B cell (primary cell): Measurements from ENCODE around the gene RAD51B. TPM values are rescaled to one million over a fixed set of nuclear protein-coding genes. Genes with fewer than 3 reads are reported as not detected.

Experiments used
- ATAC-seq: fragments of 200-7000 bp; cut with Tn5 transposase; one replicate; pipeline ENCODE4 v1.10.0; 2021; ENCODE audit warnings: low read depth, mild to moderate bottlenecking, moderate number of reproducible peaks, moderate library complexity
- CTCF ChIA-PET: fragments of 350-600 bp; sonication (Branson Sonifier 250); formaldehyde crosslinking; loops from one replicate; lab custom pipeline; 2021; ENCODE audit warnings: antibody characterized with exemption, inconsistent platforms; lab: Charles Lee
- POLR2A ChIA-PET: fragments of 350-600 bp; sonication (Branson Sonifier 250); formaldehyde crosslinking; loops from one replicate; lab custom pipeline; 2021; ENCODE audit warnings: antibody characterized with exemption; lab: Charles Lee
- DNase-seq: peaks from one replicate; pipeline ENCODE4 v3.0.0; 2013
- H2AFZ ChIP-seq: 2 replicates; pipeline ENCODE4 v1.6.1; 2012; ENCODE audit warnings: mild to moderate bottlenecking, low read depth, low read length; ENCODE audit not compliant: insufficient read depth, poor library complexity, severe bottlenecking
- H3K27ac ChIP-seq, 2 donors: 1 replicate in 1 of 2; 2 replicates in 1 of 2; pipeline ENCODE4 v1.5.1; 2012 to 2013; ENCODE audit warnings: low read length in 2 of 2, mild to moderate bottlenecking in 2 of 2, moderate library complexity in 1 of 2
- H3K27me3 ChIP-seq, 4 experiments: fragments of 200-600 bp in 1 of 4; sonication (generic) in 1 of 4; replicated peaks in 1 of 4; 1 replicate in 2 of 4; 2 replicates in 2 of 4; pipeline versions ENCODE4 v1.6.1 to v1.7.0; 2013 to 2016; ENCODE audit warnings: low read length in 3 of 4, mild to moderate bottlenecking in 2 of 4, mixed read lengths in 1 of 4, moderate library complexity in 1 of 4; ENCODE audit not compliant: insufficient read depth in 4 of 4, control insufficient read depth in 3 of 4; ENCODE audit errors: control extremely low read depth in 1 of 4
- H3K36me3 ChIP-seq, 2 experiments: replicated peaks in 1 of 2; 1 replicate in 1 of 2; 2 replicates in 1 of 2; pipeline versions ENCODE4 v1.6.1 to v1.7.1; 2013; ENCODE audit warnings: low read length in 1 of 2; ENCODE audit not compliant: insufficient read depth in 2 of 2, control insufficient read depth in 1 of 2; ENCODE audit errors: control extremely low read depth in 1 of 2, extremely low read depth in 1 of 2
- H3K4me1 ChIP-seq, 2 donors: fragments of 200-600 bp in 1 of 2; sonication (generic) in 1 of 2; 1 replicate in 1 of 2; 2 replicates in 1 of 2; pipeline versions ENCODE4 v1.5.1 to v1.6.1; 2013 to 2017; ENCODE audit warnings: low read length in 2 of 2; ENCODE audit not compliant: control insufficient read depth in 2 of 2, insufficient read depth in 2 of 2
- H3K4me2 ChIP-seq: replicated peaks from 2 replicates; pipeline ENCODE3; 2012; ENCODE audit warnings: mild to moderate bottlenecking, low read depth, low read length; ENCODE audit not compliant: poor library complexity, severe bottlenecking
- H3K4me3 ChIP-seq, 5 experiments: fragments of 200-600 bp in 1 of 5; sonication (generic) in 1 of 5; 1 replicate in 3 of 5; 2 replicates in 2 of 5; pipeline versions ENCODE4 v1.5.1 to v1.7.0; 2011 to 2016; ENCODE audit warnings: low read length in 4 of 5, mild to moderate bottlenecking in 4 of 5, low read depth in 2 of 5, control low read depth in 1 of 5, moderate library complexity in 1 of 5; ENCODE audit not compliant: insufficient read depth in 1 of 5; ENCODE audit errors: control extremely low read depth in 1 of 5, extremely low read depth in 1 of 5
- H3K79me2 ChIP-seq: fragments of 200-600 bp; sonication (generic); one replicate; pipeline ENCODE4 v1.6.0; 2016; ENCODE audit warnings: low read length; ENCODE audit not compliant: control insufficient read depth, insufficient read depth
- H3K9ac ChIP-seq: fragments of 200-600 bp; sonication (generic); 2 replicates; pipeline ENCODE4 v1.6.1; 2017; ENCODE audit warnings: mild to moderate bottlenecking, low read length, moderate library complexity
- H3K9me3 ChIP-seq, 3 donors: one replicate each; pipeline versions ENCODE4 v1.6.1 to v1.7.1; 2013; ENCODE audit warnings: low read length in 2 of 3; ENCODE audit not compliant: control insufficient read depth in 2 of 3, insufficient read depth in 1 of 3; ENCODE audit errors: control extremely low read depth in 1 of 3
- H4K20me1 ChIP-seq: 2 replicates; pipeline ENCODE4 v1.6.0; 2012; ENCODE audit warnings: mild to moderate bottlenecking, low read length; ENCODE audit not compliant: insufficient read depth, control insufficient read depth, poor library complexity, severe bottlenecking
- H3K27ac Mint-ChIP-seq: one replicate; pipeline ENCODE4 v1.8.0; 2021; ENCODE audit warnings: mixed read lengths
- H3K27me3 Mint-ChIP-seq: one replicate; pipeline ENCODE4 v1.8.0; 2021; ENCODE audit warnings: mixed read lengths
- H3K4me1 Mint-ChIP-seq: one replicate; pipeline ENCODE4 v1.8.0; 2021; ENCODE audit warnings: mixed read lengths
- H3K4me3 Mint-ChIP-seq: one replicate; pipeline ENCODE4 v1.8.0; 2021; ENCODE audit warnings: mixed read lengths
- H3K9me3 Mint-ChIP-seq: one replicate; pipeline ENCODE4 v1.8.0; 2022; ENCODE audit warnings: mixed read lengths; ENCODE audit not compliant: insufficient read depth
- EZH2 ChIP-seq: IDR thresholded peaks from 2 replicates; pipeline ENCODE4 v1.6.1; 2012; ENCODE audit warnings: borderline replicate concordance, low read depth, mild to moderate bottlenecking, moderate library complexity, low read length; ENCODE audit not compliant: insufficient read depth, poor library complexity, severe bottlenecking
- WGBS: methylation state at CpG from one replicate; pipeline ENCODE4 v1.1.5; 2013; ENCODE audit warnings: missing lambda C conversion rate; ENCODE audit not compliant: insufficient coverage; 5-methylcytosine and 5-hydroxymethylcytosine counted together
- intact Hi-C: fragments of 100-400 bp; cut with micrococcal nuclease; formaldehyde crosslinking; loops from one replicate; pipeline ENCODE4 v1.10.0; 2022
- polyA plus RNA-seq: library from polyadenylated mRNA; depleted of rRNA; stranded (reverse); fragments of >200 nt; gene quantifications from 2 replicates; pipeline ENCODE4 v1.2.3, GENCODE V29; 2012
- total RNA-seq, 2 donors: library from RNA; stranded (reverse); fragments of 120-200 nt in 1 of 2; gene quantifications; 1 replicate in 1 of 2; 2 replicates in 1 of 2; pipeline versions ENCODE4 v1.2.3 to v1.2.4, GENCODE V29; 2013 to 2022
- TF ChIP-seq, protein P1 (sequence below): fragments of 200-600 bp; IDR thresholded peaks from one replicate; pipeline ENCODE4 v1.8.0; 2022; ENCODE audit warnings: antibody characterized with exemption, mild to moderate bottlenecking

RAD51B gene
- total and polyA plus RNA-seq, 2 donors (not counting 1 experiment from before 2014, with no cell fraction given): 6.5 to 60.6 TPM

DNA sequence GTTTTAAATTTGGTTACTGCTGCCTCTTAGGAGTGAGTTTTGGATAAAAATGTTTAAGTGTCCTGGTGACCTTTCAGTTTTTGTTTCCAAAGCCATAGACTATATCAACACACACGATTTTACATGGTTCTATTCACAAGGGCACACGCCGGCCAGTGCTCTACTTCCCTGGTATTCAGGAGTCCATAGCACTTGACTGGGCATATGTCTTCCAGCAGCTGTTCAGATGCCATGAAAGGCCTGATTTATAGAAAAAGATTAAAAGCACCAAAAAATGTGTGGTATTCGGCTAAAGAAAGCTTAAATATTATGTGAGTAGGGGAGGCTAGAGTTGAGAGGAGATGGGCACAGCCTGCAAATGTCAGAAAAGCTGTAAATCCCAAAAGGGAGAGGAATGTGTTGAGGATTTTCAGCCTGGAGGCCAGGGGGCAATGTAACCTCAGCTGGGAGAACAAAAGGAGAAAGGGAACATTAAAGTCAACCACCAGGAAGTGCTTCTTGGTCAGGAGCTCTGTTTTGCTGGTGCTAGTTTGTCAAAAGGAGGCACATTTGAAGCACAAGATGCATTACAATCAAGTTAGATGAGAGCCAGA is 478.4 kb downstream of the RAD51B start:
- H3K36me3 ChIP-seq: no peaks in the 10 kb centered on the region
- TF ChIP-seq EZH2: no peak
- TF ChIP-seq, protein P1, sequence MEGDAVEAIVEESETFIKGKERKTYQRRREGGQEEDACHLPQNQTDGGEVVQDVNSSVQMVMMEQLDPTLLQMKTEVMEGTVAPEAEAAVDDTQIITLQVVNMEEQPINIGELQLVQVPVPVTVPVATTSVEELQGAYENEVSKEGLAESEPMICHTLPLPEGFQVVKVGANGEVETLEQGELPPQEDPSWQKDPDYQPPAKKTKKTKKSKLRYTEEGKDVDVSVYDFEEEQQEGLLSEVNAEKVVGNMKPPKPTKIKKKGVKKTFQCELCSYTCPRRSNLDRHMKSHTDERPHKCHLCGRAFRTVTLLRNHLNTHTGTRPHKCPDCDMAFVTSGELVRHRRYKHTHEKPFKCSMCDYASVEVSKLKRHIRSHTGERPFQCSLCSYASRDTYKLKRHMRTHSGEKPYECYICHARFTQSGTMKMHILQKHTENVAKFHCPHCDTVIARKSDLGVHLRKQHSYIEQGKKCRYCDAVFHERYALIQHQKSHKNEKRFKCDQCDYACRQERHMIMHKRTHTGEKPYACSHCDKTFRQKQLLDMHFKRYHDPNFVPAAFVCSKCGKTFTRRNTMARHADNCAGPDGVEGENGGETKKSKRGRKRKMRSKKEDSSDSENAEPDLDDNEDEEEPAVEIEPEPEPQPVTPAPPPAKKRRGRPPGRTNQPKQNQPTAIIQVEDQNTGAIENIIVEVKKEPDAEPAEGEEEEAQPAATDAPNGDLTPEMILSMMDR: no peak
- intact Hi-C loops: no loop called here
- H3K4me3 ChIP-seq: no peak overlapping the region
- Mint-ChIP-seq H3K4me1 (peaks cover 60% of the 10 kb centered on the region), H3K27ac (peak overlapping the region; percentile 72), H3K27me3 (no peaks in the 10 kb centered on the region), H3K4me3 (no peak overlapping the region), H3K9me3 (peaks cover 8% of the 10 kb centered on the region)
- H3K79me2 ChIP-seq: no peaks in the 10 kb centered on the region
- H3K9ac ChIP-seq: no peak overlapping the region
- POLR2A ChIA-PET: interaction anchor here (0.6 to 1.8 kb wide), 4 partner anchors 13 to 519 kb away, joined by 3 to 11 read pairs (median 4); no protein-coding TSS in a partner anchor
- DNase-seq (peak; percentile 5), ATAC-seq (no peak)
- H3K4me1 ChIP-seq: peaks cover 38 to 41% of the 10 kb centered on the region in 2 donors
- peaks cover 0 to 4% (median 2%) of the 10 kb centered on the region in 3 donors for H3K9me3 ChIP-seq
- H2AFZ ChIP-seq: no peak overlapping the region
- peak overlapping the region in 1 of 2 donors; percentile 15 for H3K27ac ChIP-seq
- H4K20me1 ChIP-seq: no peaks in the 10 kb centered on the region
- WGBS: 96% methylated on average over 3 of the region's 4 CpGs
- H3K4me2 ChIP-seq: no peak overlapping the region
- CTCF ChIA-PET: interaction anchor here (0.8 to 2.8 kb wide), 5 partner anchors 8 to 104 kb away, joined by 3 to 10 read pairs (median 4); no protein-coding TSS in a partner anchor
- H3K27me3 ChIP-seq: no peaks in the 10 kb centered on the region

DNA sequence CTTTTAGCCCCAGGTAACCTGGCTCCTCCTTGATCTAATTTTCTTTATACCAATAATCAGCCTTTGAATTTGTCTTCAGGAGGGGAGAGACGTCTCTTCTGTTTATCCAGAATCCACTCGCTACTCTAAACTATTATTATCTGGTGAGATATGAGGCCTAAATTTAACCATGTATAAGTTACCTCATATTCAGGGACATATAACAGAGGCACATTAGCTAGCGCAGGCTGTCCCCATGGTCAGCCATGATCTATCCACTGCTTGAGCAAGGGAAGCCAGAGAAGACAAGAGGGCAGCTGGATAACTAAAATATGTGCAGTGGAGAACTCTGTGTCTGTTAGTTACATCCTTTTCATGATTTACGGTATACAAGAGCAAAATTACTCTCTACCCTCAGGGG is 481.0 kb downstream of the RAD51B start:
- Mint-ChIP-seq H3K9me3 (peaks cover 8% of the 10 kb centered on the region), H3K27me3 (no peaks in the 10 kb centered on the region), H3K4me1 (peaks cover 49% of the 10 kb centered on the region), H3K4me3 (no peak overlapping the region), H3K27ac (no peak overlapping the region)
- no peak overlapping the region for H3K4me2 ChIP-seq
- intact Hi-C loops: no loop called here
- H3K4me3 ChIP-seq: no peak overlapping the region
- no peak for TF ChIP-seq EZH2
- TF ChIP-seq, protein P1: no peak
- no peaks in the 10 kb centered on the region for H4K20me1 ChIP-seq
- no peak for ATAC-seq
- no peak overlapping the region for H3K9ac ChIP-seq
- no peak for DNase-seq
- peaks cover 0 to 4% (median 2%) of the 10 kb centered on the region in 3 donors for H3K9me3 ChIP-seq
- no peaks in the 10 kb centered on the region for H3K27me3 ChIP-seq
- 100% methylated on average over 1 of the region's 4 CpGs for WGBS
- no peak overlapping the region for H2AFZ ChIP-seq
- no peak overlapping the region for H3K27ac ChIP-seq
- H3K79me2 ChIP-seq: no peaks in the 10 kb centered on the region
- peaks cover 17 to 21% of the 10 kb centered on the region in 2 donors for H3K4me1 ChIP-seq
- ChIA-PET POLR2A (interaction anchor here (0.9 to 1.1 kb wide), 2 partner anchors 12 to 19 kb away, joined by 7 to 8 read pairs; no protein-coding TSS in a partner anchor), CTCF (interaction anchor here (0.7 to 1.4 kb wide), 4 partner anchors 8 to 358 kb away, joined by 3 to 4 read pairs (median 3); no protein-coding TSS in a partner anchor)
- no peaks in the 10 kb centered on the region for H3K36me3 ChIP-seq
